ENCODE results near the gene C4orf36.
A peak's percentile ranks its signal among the peaks of the same experiment; 100 is the strongest.

The C4orf36 gene, protein sequence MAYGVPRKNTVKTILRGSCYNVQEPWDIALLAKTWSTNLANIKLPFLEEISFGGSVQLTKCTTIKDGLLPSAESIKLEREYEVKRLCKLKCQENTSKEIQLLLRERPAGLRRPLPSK

DNA sequence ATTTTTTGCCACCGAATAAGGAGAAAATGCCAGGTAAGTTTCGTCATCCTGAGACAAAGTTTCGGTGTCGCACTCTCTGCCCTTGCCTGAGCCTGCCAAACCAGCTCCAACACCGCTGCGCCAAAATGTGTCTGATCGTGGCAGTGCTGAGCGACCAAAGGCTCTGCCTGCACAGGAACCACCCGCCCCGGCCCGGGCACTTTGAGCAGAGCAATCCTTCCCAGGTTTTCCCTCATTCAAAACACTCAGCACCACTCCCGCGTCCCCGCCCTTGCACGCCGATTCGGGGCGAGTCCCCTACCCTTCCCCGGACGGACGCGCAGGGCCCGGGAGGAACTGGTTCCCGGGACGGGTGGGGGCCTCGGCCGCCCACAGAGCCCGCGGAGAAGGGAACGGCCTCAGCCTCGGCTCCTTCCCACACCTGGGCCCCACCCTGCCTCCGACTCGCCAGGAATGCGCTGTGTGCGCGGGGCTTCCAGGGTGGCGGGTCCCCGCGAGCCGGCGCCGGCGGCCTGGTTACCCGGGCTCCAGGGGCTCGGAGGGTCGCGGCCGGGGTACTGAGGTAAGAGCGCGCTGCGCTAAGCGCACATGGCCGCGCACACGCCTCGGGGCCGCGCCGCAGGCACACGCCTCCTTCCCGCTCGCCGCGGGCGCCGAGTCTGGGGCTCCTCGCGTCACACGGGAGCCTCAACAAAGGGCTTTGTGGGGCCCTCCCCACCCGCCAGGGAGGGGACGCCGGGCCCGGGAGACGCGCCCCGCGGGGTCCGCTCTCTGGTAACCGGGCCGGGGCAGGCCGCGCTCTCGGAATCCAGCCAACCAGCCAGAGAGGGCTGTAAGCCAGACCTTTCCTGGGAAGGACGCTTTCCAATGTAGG, at the start of gene C4orf36:
C4orf36 (minus strand) TSS at position 661 of the 874 bp plus-strand sequence. CDS start 902 bp downstream, outside the sequence.
- DNase-seq (ENCODE audit: low spot score) = peak; percentile 83

DNA sequence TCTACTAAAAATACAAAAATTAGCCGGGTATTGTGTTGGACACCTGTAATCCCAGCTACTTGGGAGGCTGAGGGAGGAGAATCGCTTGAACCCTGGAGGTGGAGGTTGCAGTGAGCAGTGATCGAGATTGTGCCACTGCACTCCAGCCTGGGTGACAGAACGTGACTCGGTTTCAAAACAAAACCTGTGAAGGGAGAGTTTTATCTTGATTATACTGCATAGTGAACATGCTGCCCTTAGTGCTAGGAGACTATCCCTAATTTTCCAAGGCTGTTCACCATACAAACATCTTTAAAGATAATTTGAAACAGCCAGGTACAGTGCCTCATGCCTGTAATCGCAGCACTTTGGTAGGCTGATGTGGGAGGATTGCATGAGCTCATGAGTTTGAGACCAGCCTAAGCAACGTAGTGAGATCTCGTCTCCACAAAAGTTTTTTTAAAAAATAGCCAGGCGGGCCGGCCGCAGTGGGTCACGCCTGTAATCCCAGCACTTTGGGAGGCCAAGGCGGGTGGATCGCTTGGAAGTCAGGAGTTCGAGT, 48.8 kb upstream of the C4orf36 start:
- DNase-seq (ENCODE audit: low spot score) = no peak

DNA sequence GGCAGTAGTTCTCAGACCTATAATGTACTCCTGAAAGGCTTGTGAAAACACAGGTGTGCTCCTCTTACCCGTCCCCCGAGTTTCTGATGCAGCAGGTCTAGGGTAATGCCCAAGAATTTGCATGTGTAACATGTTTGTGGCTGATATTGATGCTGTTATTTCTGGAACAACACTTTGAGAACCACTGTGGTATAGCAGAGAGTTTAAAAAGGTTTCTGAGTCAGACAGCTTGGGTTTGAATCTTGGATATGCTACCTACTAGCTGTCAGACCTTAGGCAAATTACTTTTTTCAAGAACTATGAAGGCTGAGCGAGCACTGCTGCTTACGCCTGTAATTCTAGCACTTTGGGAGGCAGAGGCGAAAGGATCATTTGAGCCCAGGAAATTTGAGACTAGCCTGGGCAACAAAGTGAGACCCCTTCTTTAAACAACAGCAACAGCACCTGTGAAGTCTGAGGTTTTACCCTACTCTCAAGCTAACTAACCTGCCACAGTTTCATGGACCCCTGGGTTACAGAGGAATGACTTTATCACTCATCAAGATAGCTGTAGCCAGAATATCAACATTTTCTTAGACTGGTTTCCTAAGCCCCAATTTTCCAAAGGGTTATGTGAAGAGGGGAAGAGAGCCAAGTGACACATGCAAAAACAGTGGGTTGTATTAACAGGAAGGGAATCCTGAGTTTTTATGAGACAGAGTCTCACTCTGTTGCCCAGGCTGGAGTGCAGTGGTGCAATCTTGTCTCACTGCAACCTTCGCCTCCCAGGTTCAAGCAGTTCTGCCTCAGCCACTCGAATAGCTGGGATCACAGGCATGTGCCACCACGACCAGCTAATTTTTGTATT, 47.7 kb upstream of the C4orf36 start:
- no peak for DNase-seq (ENCODE audit: low spot score)

DNA sequence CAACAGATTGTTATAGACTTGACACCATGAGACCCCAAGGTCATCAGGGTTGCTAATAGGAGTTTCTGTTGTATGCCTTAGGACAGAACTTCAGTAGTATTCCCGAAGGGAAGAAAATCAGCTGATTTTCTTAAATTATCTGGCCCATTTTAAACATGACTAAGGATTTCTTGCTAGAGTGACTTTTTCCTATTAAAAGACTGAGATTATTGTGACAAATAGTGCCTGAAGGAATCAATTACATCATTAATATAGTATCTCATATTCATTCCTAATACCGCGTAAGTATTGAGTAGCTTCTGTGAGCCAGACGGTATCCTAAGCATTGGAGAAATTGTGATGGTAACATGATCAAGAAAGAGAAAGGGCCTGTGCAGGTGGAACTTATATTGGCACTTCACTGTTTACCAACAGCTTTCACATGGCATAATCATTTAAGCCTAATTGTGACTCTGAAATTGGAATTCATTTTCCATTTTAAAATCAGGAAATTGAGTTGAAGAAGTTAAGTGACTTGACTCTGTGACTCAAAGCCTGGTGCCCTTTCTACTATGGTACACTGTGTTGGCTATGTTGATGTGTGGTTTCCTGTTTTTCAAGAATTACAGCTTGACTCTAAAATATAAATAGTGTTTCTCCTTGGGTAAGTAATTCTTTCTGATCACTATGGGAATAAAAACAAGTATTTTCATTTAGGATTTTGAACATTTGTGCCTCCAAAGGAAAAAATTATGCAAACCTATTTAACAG, 46.7 kb upstream of the C4orf36 start:
- DNase-seq (ENCODE audit: low spot score) = no peak

DNA sequence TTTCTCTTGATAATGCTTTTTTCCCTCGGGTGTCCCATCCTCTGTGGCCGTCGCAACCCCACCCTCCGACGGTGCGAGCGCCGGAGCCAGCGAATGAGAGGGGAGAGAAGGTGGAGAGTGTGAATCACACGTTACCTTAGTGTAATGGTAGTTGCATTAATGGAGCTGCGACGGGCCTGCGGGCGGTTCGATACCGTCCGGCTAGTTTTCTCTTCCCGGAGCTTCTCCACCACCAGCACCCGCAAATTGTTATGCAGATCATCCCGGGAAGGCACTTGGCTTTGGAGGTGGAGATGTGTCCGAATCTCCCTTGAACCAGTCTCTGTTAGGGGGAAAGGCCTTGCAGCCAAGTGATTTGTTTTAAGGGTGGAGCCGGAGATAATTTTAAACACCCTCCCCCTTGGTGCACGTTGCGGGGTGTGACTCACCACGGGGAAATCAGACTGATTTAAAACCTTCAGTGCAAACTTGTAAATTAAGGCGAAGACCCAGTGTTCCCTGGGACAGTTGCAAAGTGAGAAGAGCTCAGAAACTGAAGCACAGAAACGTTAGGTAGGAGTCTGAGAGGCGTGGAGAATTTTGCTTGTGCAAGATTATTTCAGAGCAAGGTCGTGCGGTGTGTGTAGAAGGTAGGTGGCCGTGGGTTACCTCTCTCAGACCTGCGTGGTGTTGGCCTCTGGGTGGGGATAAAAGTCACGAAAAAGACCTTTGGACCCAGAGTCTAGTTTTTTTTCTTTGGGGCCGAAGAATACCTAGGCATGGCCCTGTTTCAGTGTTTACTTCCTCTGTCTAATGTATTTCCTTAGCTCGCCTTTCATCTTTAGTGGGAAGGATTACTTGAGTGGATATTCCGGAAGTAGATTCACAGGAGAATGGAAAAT, 43.9 kb upstream of the C4orf36 start:
- DNase-seq (ENCODE audit: low spot score) = peak; percentile 81

DNA sequence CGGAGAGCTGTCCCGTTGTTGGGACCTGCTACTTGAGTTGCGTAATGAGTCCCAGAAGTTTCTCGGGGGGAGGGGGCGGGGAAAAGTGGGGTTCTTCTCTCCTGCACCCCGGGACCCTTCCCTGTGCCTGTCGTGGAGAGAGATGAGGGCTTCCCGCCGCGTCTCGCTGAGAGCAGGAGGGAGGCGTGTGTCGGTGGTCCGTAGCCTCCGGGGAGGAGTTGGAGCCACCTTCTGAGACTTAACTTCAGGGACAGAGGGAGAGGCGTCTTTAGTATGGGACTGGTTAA, 43.3 kb upstream of the C4orf36 start:
- DNase-seq (ENCODE audit: low spot score) = no peak

DNA sequence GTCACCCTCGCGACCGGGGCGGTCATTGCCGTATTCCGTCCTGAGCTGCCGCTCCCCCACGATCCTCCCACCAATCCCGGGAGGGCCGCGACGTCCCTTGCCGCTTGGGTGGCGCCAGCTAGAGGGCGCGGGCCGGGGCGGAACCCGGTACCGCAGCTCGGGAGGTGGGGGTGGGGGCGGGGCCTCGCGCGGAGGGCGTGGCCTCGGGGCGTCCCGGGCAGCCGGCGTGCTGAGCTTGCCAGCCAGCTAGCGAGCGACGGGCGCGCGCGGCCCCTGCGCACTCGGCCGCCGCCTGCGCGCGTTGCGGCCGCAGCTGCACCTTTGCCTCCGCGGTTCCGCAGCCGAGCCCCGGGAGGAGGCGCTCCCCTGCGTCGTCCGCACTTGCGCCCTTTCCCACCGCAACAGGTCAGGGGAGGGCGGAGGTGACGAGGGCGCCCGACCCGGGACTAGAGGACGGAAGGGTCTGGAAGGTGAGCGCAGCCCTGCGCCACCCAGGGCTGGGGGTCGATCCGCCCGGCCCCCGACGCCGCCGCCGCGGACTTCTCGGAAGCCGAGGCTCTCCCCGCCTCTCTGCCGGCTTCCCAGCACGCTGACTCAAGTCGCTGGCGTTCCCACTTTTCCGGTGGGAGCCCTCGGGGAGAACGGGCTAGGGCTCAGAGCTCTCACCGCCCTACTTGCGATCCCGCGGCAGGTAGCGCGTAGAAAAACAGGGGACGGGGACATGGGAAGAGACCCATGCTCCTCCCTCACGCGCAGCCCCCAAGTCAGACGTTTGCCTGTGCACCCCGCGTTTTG, 42.7 kb upstream of the C4orf36 start, which contains the start of gene AFF1:
AFF1 (plus strand) TSS at position 241 of the 795 bp plus-strand sequence. CDS start 13,523 bp downstream, outside the sequence.
- DNase-seq (ENCODE audit: low spot score) = peak; percentile 86

DNA sequence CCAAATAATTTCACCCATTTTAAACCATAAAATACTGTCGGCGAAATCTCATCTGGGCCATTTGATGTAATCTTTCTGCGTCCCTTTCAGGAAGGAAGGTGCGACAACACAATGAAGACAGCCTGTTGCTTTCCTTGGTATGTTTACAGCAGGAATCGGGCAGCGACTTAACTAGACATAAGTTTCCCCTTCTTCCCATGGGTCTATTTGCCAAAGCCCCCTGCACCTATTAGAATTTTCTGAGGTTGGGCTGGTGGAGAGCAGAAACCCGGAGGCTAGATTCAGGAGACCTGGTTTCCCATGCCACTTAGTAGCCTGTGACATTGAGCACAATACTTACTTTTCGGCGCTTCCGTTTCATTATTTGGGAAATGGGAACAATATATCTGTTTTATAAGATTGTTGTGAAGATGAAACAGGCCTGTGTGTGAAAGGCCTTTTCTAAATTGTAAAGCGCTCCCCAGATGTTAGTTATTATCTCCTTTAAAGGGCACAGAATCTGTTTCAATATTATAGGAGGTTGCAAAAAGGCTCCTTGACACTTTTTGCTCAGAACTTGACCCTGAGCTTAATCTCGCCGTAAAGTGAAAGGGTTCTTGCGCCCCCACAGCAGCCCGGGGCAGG, 42.0 kb upstream of the C4orf36 start:
- DNase-seq (ENCODE audit: low spot score) = no peak

DNA sequence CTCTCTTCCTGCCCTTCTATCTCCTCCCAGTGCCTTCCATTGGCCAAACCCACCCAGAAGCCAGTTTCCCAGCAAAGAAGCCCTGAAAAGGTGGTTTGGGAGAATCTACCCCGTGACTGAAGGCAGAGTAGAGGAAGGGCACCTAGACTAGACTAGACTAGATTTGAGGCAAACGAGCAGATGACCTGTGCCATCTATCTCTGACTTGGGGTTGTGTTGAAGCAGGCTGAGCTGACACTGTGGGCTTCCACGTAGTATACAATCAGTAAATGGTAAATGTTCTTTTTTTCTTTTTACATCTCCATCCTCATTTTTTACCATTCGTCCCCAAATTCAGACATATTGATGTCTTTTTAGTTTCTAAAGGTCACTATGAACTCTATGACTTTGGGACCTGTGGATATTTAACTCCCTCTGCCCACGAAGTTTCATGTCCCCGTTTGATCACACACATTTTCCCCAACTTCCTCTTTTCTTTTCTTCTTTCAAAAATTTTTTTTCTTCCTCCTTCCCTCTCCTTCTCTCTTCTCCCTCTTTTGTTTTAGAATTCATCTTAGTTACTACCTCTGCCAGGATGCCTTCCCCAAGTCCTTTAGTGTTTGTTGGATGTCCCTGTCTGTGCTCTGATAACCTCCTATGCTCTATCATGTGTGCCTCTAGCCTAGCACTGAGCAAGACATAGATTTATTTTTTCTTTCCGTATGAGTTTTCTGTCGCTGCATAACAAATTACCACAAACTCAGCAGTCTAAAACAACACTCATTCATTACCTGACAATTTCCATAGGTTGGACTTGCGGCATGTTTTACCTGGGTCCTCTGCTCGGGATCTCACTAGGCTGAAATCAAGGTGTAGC, 36.4 kb upstream of the C4orf36 start:
- no peak for DNase-seq (ENCODE audit: low spot score)

DNA sequence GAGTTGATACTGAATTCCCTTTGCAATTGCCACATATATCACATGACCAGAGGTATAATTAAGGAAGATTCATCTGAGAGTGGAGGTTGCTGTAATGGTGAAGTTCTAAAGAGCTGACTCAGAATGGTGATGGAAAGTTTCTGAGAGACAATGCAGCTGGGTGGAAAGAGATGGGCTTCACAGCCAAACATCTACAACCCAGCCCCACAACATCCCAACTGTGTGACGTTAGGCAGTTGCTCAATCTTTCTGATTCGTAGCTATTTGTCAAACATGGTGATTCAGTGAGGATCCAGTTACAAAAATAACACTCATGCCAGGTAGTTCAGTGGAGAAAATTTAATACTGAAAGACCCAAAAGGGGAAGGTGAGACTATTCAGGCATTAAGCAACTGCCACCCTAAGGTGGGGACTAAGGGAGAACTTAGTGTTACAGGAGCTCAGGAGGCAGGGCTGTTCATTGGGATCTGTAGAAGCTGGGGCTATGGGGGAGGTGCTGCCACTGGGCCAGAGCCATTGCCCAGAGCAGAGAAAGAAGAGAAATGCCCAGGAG, 35.7 kb upstream of the C4orf36 start:
- no peak for DNase-seq (ENCODE audit: low spot score)

DNA sequence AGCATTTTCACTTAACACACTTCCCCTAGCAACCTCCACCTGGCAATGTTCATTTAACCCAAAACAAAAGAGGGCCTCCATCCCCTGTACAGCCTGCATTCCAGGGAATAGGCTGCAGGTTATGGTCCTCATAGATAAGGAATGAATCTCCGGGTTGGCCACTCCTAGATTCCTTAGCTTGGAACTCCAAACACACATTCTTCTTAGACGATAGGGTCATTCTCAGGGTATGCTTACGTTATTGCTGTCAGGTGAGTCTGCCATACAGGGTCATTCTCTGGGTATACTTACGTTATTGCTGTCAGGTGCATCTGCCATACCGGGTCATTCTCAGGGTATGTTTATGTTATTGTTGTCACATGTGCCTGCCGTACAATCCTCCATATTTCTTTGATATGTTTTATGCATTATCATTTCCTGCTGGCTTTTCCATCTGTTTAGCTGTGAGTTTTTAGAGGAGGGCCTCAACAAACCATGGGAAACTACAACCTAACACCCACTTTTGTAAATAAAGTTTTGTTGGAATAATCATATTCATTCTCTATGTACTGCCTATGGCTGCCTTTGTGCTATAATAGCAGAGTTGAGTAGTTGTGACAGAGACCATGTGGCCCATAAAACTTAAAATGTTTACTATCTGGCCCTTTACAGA, 34.3 kb upstream of the C4orf36 start:
- DNase-seq (ENCODE audit: low spot score) = no peak

DNA sequence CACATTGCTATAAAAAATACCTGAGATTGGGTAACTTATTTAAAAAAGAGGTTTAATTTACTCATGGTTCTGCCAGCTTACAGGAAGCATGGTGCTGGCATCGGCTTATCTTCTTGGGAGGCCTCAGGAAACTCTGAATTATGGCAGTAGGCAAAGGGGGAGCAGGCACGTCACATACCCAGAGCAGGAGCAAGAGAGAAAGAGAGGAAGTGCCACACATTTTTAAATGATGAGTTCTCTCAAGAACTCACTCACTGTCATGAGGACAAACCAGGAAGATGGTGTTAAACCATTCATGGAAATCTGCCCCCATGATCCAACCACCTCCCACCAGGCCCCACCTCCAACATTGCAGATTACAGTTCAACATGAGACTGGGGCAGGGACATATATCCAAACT, 32.6 kb upstream of the C4orf36 start:
- DNase-seq (ENCODE audit: low spot score) = no peak

DNA sequence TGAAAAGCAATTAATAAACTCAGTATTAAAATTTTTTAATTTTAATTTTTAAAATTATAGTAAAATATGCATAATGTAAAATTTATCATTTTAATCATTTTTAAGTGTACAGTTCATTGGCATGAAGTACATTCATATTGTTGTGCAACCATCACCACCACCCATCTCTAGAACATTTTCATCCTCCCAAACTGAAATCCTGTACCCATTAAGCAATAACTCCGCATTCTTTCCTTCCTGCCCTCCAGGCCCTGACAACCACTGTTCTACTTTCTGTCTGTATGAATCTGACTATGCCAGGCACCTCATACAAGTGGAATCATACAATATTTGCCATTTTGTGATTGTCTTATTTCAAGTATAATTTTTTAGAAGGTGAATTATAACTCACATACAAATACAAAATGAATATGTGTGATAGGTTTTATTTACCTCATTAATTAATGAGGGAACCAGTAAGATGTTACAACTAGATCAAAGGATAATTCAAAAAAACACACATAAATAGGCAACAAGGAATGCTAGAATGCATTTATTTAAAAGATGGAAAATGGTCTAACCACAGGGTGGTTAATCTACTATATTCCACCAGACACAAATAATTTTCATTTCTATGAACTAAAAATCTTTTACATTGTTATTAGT, 29.5 kb upstream of the C4orf36 start:
- no peak for DNase-seq (ENCODE audit: low spot score)

DNA sequence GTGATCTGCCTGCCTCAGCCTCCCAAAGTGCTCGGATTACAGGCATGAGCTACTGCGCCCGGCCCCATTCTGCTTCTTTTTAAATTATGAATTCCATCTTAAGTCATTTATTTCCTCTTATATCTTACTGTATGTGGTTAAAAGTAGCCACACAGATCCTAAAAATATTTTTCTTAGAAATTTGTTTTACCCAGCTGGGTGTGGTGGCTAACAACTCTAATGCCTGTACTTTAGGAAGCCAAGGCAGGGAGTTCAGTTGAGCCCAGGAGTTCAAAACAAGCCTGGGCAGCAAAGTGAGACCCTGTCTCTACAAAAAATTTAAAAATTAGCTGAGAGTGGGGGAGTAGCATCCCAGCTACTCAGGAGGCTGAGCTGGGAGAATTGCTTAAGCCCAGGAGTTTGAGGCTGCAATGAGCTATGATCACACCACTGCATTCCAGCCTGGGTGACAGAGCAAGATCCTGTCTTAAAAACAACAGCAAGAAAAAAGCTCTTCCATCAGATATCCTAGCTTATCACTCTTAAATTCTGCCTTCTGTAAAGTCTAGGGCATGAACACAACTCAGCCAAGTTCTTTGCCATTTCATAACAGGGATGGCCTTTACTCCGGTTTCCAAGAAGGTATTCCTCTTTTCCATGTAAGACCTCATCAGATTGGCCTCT, 27.5 kb upstream of the C4orf36 start:
- no peak for DNase-seq (ENCODE audit: low spot score)

DNA sequence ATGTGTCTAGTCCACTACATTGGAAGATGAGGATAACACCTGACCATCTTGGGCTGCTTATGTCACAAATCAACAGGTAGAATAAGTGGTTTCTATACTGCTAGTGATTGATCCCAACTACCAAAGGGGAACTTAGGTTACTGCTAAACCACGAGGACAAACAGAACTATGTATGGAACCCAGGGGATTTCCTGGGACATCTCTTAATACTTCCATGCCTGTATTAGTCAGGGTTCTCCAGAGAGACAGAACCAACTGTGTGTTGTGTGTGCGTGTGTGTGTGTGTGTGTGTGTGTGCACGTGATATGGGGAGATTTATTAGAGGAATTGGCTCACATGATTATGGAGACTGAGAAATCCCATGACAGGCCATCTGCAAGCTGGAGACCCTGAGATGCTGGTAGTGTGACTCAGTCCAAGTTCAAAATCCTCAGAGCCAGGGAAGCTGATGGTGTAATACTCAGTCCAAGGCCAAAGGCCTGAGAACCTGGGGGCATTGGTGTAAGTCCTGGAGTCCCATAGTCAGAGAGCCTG, 26.4 kb upstream of the C4orf36 start:
- no peak for DNase-seq (ENCODE audit: low spot score)
